ENCODE results near the gene CPPED1. TPM values are rescaled to one million over a fixed set of nuclear protein-coding genes. Genes with fewer than 3 reads are reported as not detected.

The CPPED1 gene
- total RNA-seq, 1 experiment from 2014 or later: 8.1 TPM

GRCh38 chr16:12742741-12743140 lies 60.9 kb downstream of the CPPED1 start:
- Histone ChIP-seq H2AFZ (ENCODE audit: low read depth, low read length, poor library complexity, severe bottlenecking) (no peak overlapping the region), H3K27ac (ENCODE audit: low read depth, low read length) (no peak overlapping the region), H4K20me1 (ENCODE audit: insufficient read depth) (no peaks in the 10 kb centered on the region), H3K79me2 (ENCODE audit: insufficient read depth, low read length) (no peaks in the 10 kb centered on the region), H3K9me3 (ENCODE audit: control insufficient read depth in 1 of 2, insufficient read depth in 1 of 2, low read depth in 1 of 2, low read length in 2 of 2) (no peaks in the 10 kb centered on the region; a peak in 1 of 4 replicates), H3K4me1 (ENCODE audit: control insufficient read depth in 1 of 2, insufficient read depth in 2 of 2, low read length in 2 of 2) (no peaks in the 10 kb centered on the region), H3K27me3 (ENCODE audit: insufficient read depth, low read length) (no peaks in the 10 kb centered on the region), H3K9me2 (ENCODE audit: insufficient read depth) (no peaks in the 10 kb centered on the region), H3K9ac (ENCODE audit: low read length) (no peak overlapping the region), H3K4me2 (ENCODE audit: low read length) (no peak overlapping the region), H3K4me3 (replicated peaks in 1 of 2; ENCODE audit: low read depth in 1 of 2, low read length in 2 of 2) (no peak overlapping the region), H3K36me3 (ENCODE audit: control insufficient read depth in 1 of 2, insufficient read depth in 2 of 2, low read length in 2 of 2) (no peaks in the 10 kb centered on the region)
- DNase-seq (ENCODE audit: low read depth, low spot score) (no peak), ATAC-seq (no peak)
- TF ChIP-seq ATF3 (IDR thresholded peaks at IDR 0.05) (no peak), FOSL1 (IDR thresholded peaks at IDR 0.05; ENCODE audit: low read depth) (no peak), ZBTB33 (IDR thresholded peaks at IDR 0.05; ENCODE audit: extremely low read depth, insufficient replicate concordance, low read length) (no peak)
- ChIA-PET RAD21 (ENCODE audit: low non-redundant PET in 1 of 2, low total read pairs in 2 of 2, uncharacterized antibody in 2 of 2, unreplicated experiment in 2 of 2) (no interaction called here), CTCF (no interaction called here), POLR2A (interaction anchor here (0.6 kb wide), 1 partner anchor 387 kb away, joined by 4 read pairs; no protein-coding TSS in a partner anchor)
- intact Hi-C loops (cut with micrococcal nuclease): no loop called here
- no TSS peak for BruUV-seq (replicated peaks)

- Histone ChIP-seq H3K9me2 (ENCODE audit: insufficient read depth) (no peaks in the 10 kb centered on the region), H3K36me3 (ENCODE audit: control insufficient read depth in 1 of 2, insufficient read depth in 2 of 2, low read length in 2 of 2) (no peaks in the 10 kb centered on the region), H3K79me2 (ENCODE audit: insufficient read depth, low read length) (no peaks in the 10 kb centered on the region), H3K27me3 (ENCODE audit: insufficient read depth, low read length) (no peaks in the 10 kb centered on the region), H3K27ac (ENCODE audit: low read depth, low read length) (no peak overlapping the region), H3K9ac (ENCODE audit: low read length) (no peak overlapping the region), H3K9me3 (ENCODE audit: control insufficient read depth in 1 of 2, insufficient read depth in 1 of 2, low read depth in 1 of 2, low read length in 2 of 2) (no peaks in the 10 kb centered on the region; a peak in 1 of 4 replicates), H3K4me3 (replicated peaks in 1 of 2; ENCODE audit: low read depth in 1 of 2, low read length in 2 of 2) (no peak overlapping the region), H3K4me2 (ENCODE audit: low read length) (no peak overlapping the region), H4K20me1 (ENCODE audit: insufficient read depth) (no peaks in the 10 kb centered on the region), H3K4me1 (ENCODE audit: control insufficient read depth in 1 of 2, insufficient read depth in 2 of 2, low read length in 2 of 2) (no peaks in the 10 kb centered on the region), H2AFZ (ENCODE audit: low read depth, low read length, poor library complexity, severe bottlenecking) (no peak overlapping the region)
- CTCF ChIA-PET: no interaction called here
- RAD21 ChIA-PET (ENCODE audit: low non-redundant PET in 1 of 2, low total read pairs in 2 of 2, uncharacterized antibody in 2 of 2, unreplicated experiment in 2 of 2): no interaction called here
- no TSS peak for BruUV-seq (replicated peaks)
- intact Hi-C loops (cut with micrococcal nuclease): no loop called here
- DNase-seq (ENCODE audit: low read depth, low spot score) (no peak), ATAC-seq (no peak)
- POLR2A ChIA-PET: no interaction called here
- TF ChIP-seq ZNF274 (IDR thresholded peaks at IDR 0.05; ENCODE audit: low read depth, low read length) (no peak), EZH2phosphoT487 (IDR thresholded peaks at IDR 0.05; ENCODE audit: borderline replicate concordance) (no peak), SP1 (IDR thresholded peaks at IDR 0.05; ENCODE audit: low read depth) (no peak), CEBPB (IDR thresholded peaks at IDR 0.05; ENCODE audit: low read depth) (no peak), ATF3 (IDR thresholded peaks at IDR 0.05) (no peak), EGR1 (IDR thresholded peaks at IDR 0.05; ENCODE audit: low read depth) (no peak), TCF7L2 (IDR thresholded peaks at IDR 0.05; ENCODE audit: borderline replicate concordance, extremely low read depth, insufficient read depth, insufficient read length) (no peak), ZBTB33 (IDR thresholded peaks at IDR 0.05; ENCODE audit: extremely low read depth, insufficient replicate concordance, low read length) (no peak), POLR2A (IDR thresholded peaks at IDR 0.05; ENCODE audit: borderline replicate concordance, extremely low read depth, insufficient read depth, insufficient read length) (no peak), FOSL1 (IDR thresholded peaks at IDR 0.05; ENCODE audit: low read depth) (no peak), RAD21 (IDR thresholded peaks at IDR 0.05; ENCODE audit: low read depth) (no peak), CTCF (IDR thresholded peaks at IDR 0.05 in 2 of 3, conservative IDR thresholded peaks at IDR 0.05 in 1 of 3; ENCODE audit: borderline replicate concordance in 1 of 3, insufficient read depth in 1 of 3, low read depth in 2 of 3, low read length in 2 of 3) (no peak)
These were observed 62.6 kb downstream of the CPPED1 start for GRCh38 chr16:12740986-12741610.
